Suppressor macrophage treated with lipopolysaccharide for 4 hours (primary cell): Measurements from ENCODE around the gene SLC41A1.

Experiments
- DNase-seq: peaks from one replicate; pipeline ENCODE4 v3.0.0-alpha.2; 2020

SLC41A1 gene

GRCh38 chr1:205817988-205818387 lies 5.0 kb upstream of the SLC41A1 start:
- DNase-seq, result no peak

GRCh38 chr1:205817364-205817763 lies 4.4 kb upstream of the SLC41A1 start:
- DNase-seq, result no peak

GRCh38 chr1:205813755-205814058 lies 709 bp upstream of the SLC41A1 start:
- no peak for DNase-seq

GRCh38 chr1:205812271-205812877 lies 624 bp downstream of the SLC41A1 start:
- no peak for DNase-seq

GRCh38 chr1:205811660-205812059 lies 1.3 kb downstream of the SLC41A1 start:
- no peak for DNase-seq

GRCh38 chr1:205810448-205811157 lies 2.4 kb downstream of the SLC41A1 start:
- no peak for DNase-seq

GRCh38 chr1:205809942-205810345 lies 3.1 kb downstream of the SLC41A1 start:
- no peak for DNase-seq

- DNase-seq, result no peak
Measured at GRCh38 chr1:205809469-205809868, 3.5 kb downstream of the SLC41A1 start.

GRCh38 chr1:205805082-205805711 lies 7.8 kb downstream of the SLC41A1 start:
- peak; percentile 41 for DNase-seq

GRCh38 chr1:205804605-205805004 lies 8.4 kb downstream of the SLC41A1 start:
- no peak for DNase-seq

- no peak for DNase-seq
Measured at GRCh38 chr1:205803986-205804385, 9.0 kb downstream of the SLC41A1 start.

GRCh38 chr1:205802060-205802459 lies 10.9 kb downstream of the SLC41A1 start:
- DNase-seq, result no peak

GRCh38 chr1:205800981-205801703 lies 11.9 kb downstream of the SLC41A1 start:
- DNase-seq, result no peak

- no peak for DNase-seq
Measured at GRCh38 chr1:205800427-205800826, 12.6 kb downstream of the SLC41A1 start.

GRCh38 chr1:205798577-205798976 lies 14.4 kb downstream of the SLC41A1 start:
- no peak for DNase-seq

- peak; percentile 11 for DNase-seq
Measured at GRCh38 chr1:205797168-205797567, 15.8 kb downstream of the SLC41A1 start.

- DNase-seq, result peak; percentile 76
Measured at GRCh38 chr1:205794011-205794730, 18.8 kb downstream of the SLC41A1 start.

GRCh38 chr1:205792961-205793673 lies 19.9 kb downstream of the SLC41A1 start:
- DNase-seq, result no peak

- DNase-seq, result no peak
Measured at GRCh38 chr1:205792481-205792881, 20.5 kb downstream of the SLC41A1 start.

GRCh38 chr1:205791568-205792180 lies 21.3 kb downstream of the SLC41A1 start:
- peak; percentile 69 for DNase-seq

GRCh38 chr1:205787287-205787916 lies 25.6 kb downstream of the SLC41A1 start:
- no peak for DNase-seq
